Bronchial epithelial cell (primary cell): ENCODE data around the gene EPHB1. TPM values are rescaled to one million over a fixed set of nuclear protein-coding genes. Genes with fewer than 3 reads are reported as not detected.

Experiments used
- DNase-seq: peaks from one replicate; pipeline ENCODE4 v3.0.0-alpha.2; 2010; ENCODE audit warnings: low read depth
- FAIRE-seq: peaks from 2 replicates; lab custom pipeline; 2011; peaks lifted over from hg19 to GRCh38; lab: Jason Lieb, UNC
- H3K27me3 ChIP-seq: 2 replicates; pipeline ENCODE4 v1.5.1; 2011; ENCODE audit warnings: low read length; ENCODE audit not compliant: control insufficient read depth, insufficient read depth
- H3K36me3 ChIP-seq: 2 replicates; pipeline ENCODE4 v1.5.1; 2011; ENCODE audit warnings: low read length; ENCODE audit not compliant: control insufficient read depth, insufficient read depth
- H3K4me3 ChIP-seq: 2 replicates; pipeline ENCODE4 v1.5.1; 2011; ENCODE audit warnings: mild to moderate bottlenecking, low read depth, low read length, control low read depth
- CTCF ChIP-seq: IDR thresholded peaks from 2 replicates; pipeline ENCODE4 v1.5.1; 2011; ENCODE audit warnings: mild to moderate bottlenecking, moderate library complexity, low read length, control low read depth, inconsistent platforms; ENCODE audit not compliant: insufficient read depth, severe bottlenecking
- total RNA-seq: library from RNA; depleted of rRNA; stranded (reverse); fragments of >200 nt; gene quantifications from 2 replicates; pipeline ENCODE4 v1.2.1, GENCODE V29; 2014

The EPHB1 gene
- total RNA-seq, 1 donor from 2014 or later, result under 0.01 TPM

- no peaks in the 10 kb centered on the region for H3K27me3 ChIP-seq
These were observed 52.3 kb downstream of the EPHB1 start for GRCh38 chr3:134847349-134847748.

GRCh38 chr3:134849561-134849960, 54.5 kb downstream of the EPHB1 start:
- Histone ChIP-seq H3K4me3 (no peak overlapping the region), H3K27me3 (no peaks in the 10 kb centered on the region), H3K36me3 (no peaks in the 10 kb centered on the region)
- no peak for FAIRE-seq
- no peak for DNase-seq
- TF ChIP-seq CTCF, result no peak

More at GRCh38 chr3:134847349-134847748, 52.3 kb downstream of the EPHB1 start:
- FAIRE-seq, result no peak
- TF ChIP-seq CTCF, result no peak
- Histone ChIP-seq H3K4me3 (no peak overlapping the region), H3K36me3 (no peaks in the 10 kb centered on the region)
- no peak for DNase-seq

- Histone ChIP-seq H3K4me3 (no peak overlapping the region), H3K27me3 (no peaks in the 10 kb centered on the region), H3K36me3 (no peaks in the 10 kb centered on the region)
- FAIRE-seq (no peak), DNase-seq (no peak)
- TF ChIP-seq CTCF, result no peak
These were observed 55.7 kb downstream of the EPHB1 start for GRCh38 chr3:134850761-134851160.

GRCh38 chr3:134852132-134852531, 57.1 kb downstream of the EPHB1 start:
- H3K4me3 ChIP-seq, result no peak overlapping the region
- H3K36me3 ChIP-seq, result no peaks in the 10 kb centered on the region
- FAIRE-seq (no peak), DNase-seq (no peak)
- TF ChIP-seq CTCF, result no peak
- no peaks in the 10 kb centered on the region for H3K27me3 ChIP-seq

GRCh38 chr3:134852893-134853351, 57.9 kb downstream of the EPHB1 start:
- FAIRE-seq, result no peak
- DNase-seq, result no peak
- no peak for TF ChIP-seq CTCF
- Histone ChIP-seq H3K4me3 (no peak overlapping the region), H3K36me3 (no peaks in the 10 kb centered on the region), H3K27me3 (no peaks in the 10 kb centered on the region)

GRCh38 chr3:134854254-134854653, 59.2 kb downstream of the EPHB1 start:
- TF ChIP-seq CTCF, result no peak
- H3K4me3 ChIP-seq, result no peak overlapping the region
- H3K36me3 ChIP-seq, result no peaks in the 10 kb centered on the region
- no peaks in the 10 kb centered on the region for H3K27me3 ChIP-seq
- FAIRE-seq (no peak), DNase-seq (no peak)
